H9 (cell line): ENCODE measurements around the gene GDPGP1. TPM values are rescaled to one million over a fixed set of nuclear protein-coding genes. Genes with fewer than 3 reads are reported as not detected.
A peak's percentile ranks its signal among the peaks of the same experiment; 100 is the strongest.

Source experiments
- DNase-seq: peaks from one replicate; pipeline ENCODE4 v3.0.0-alpha.2; 2017
- H2AFZ ChIP-seq: one replicate; pipeline ENCODE4 v1.6.1; 2013; ENCODE audit warnings: mild to moderate bottlenecking, low read length, control low read depth, moderate library complexity
- H2AK5ac ChIP-seq: 2 replicates; pipeline ENCODE4 v1.6.1; 2013; ENCODE audit warnings: low read length, control low read depth, mixed read lengths; ENCODE audit not compliant: insufficient read length
- H2BK120ac ChIP-seq: one replicate; pipeline ENCODE4 v1.6.1; 2013; ENCODE audit warnings: low read depth, mild to moderate bottlenecking, low read length, control low read depth, inconsistent platforms; ENCODE audit not compliant: poor library complexity, severe bottlenecking
- H2BK12ac ChIP-seq: 2 replicates; pipeline ENCODE4 v1.6.1; 2013; ENCODE audit warnings: low read length, control low read depth, mixed read lengths, low read depth; ENCODE audit not compliant: insufficient read length
- H2BK15ac ChIP-seq: 2 replicates; pipeline ENCODE4 v1.6.1; 2013; ENCODE audit warnings: low read depth, low read length, control low read depth
- H2BK20ac ChIP-seq: one replicate; pipeline ENCODE4 v1.6.1; 2013; ENCODE audit warnings: low read depth, mild to moderate bottlenecking, low read length, control low read depth, inconsistent platforms; ENCODE audit not compliant: poor library complexity, severe bottlenecking
- H2BK5ac ChIP-seq: 2 replicates; pipeline ENCODE4 v1.6.1; 2013; ENCODE audit warnings: low read length, control low read depth, mixed read lengths; ENCODE audit not compliant: insufficient read length
- H3K14ac ChIP-seq: 2 replicates; pipeline ENCODE4 v1.6.1; 2013; ENCODE audit warnings: low read length, control low read depth; ENCODE audit not compliant: insufficient read depth
- H3K18ac ChIP-seq: 2 replicates; pipeline ENCODE4 v1.6.1; 2013; ENCODE audit warnings: low read depth, mild to moderate bottlenecking, mixed read lengths, low read length, control low read depth; ENCODE audit not compliant: insufficient read length
- H3K23ac ChIP-seq: 2 replicates; pipeline ENCODE4 v1.6.1; 2013; ENCODE audit warnings: low read length, control low read depth, mixed read lengths, low read depth; ENCODE audit not compliant: insufficient read length
- H3K23me2 ChIP-seq: 2 replicates; pipeline ENCODE4 v1.6.1; 2013; ENCODE audit warnings: low read depth, mild to moderate bottlenecking, mixed read lengths, low read length, control low read depth; ENCODE audit not compliant: insufficient read length, poor library complexity, severe bottlenecking
- H3K27ac ChIP-seq: 2 replicates; pipeline ENCODE4 v1.5.1; 2013; ENCODE audit warnings: low read length, control low read depth, mixed read lengths, low read depth; ENCODE audit not compliant: insufficient read length
- H3K27me3 ChIP-seq: 2 replicates; pipeline ENCODE4 v1.6.1; 2013; ENCODE audit warnings: low read length, control low read depth, inconsistent platforms; ENCODE audit not compliant: insufficient read depth
- H3K4ac ChIP-seq: 2 replicates; pipeline ENCODE4 v1.6.1; 2013; ENCODE audit warnings: low read depth, mild to moderate bottlenecking, control low read depth, inconsistent platforms, low read length, moderate library complexity
- H3K4me1 ChIP-seq: 2 replicates; pipeline ENCODE4 v1.6.1; 2013; ENCODE audit warnings: low read length, control low read depth, inconsistent platforms; ENCODE audit not compliant: insufficient read depth
- H3K4me2 ChIP-seq: 2 replicates; pipeline ENCODE4 v1.6.1; 2013; ENCODE audit warnings: low read length, control low read depth, mixed read lengths; ENCODE audit not compliant: insufficient read length, insufficient read depth
- H3K56ac ChIP-seq: 2 replicates; pipeline ENCODE4 v1.6.1; 2013; ENCODE audit warnings: low read depth, mild to moderate bottlenecking, mixed read lengths, low read length, control low read depth; ENCODE audit not compliant: insufficient read length
- H3K79me1 ChIP-seq: 2 replicates; pipeline ENCODE4 v1.6.1; 2013; ENCODE audit warnings: low read depth, mild to moderate bottlenecking, moderate library complexity, low read length, control low read depth, inconsistent platforms; ENCODE audit not compliant: insufficient read depth, poor library complexity, severe bottlenecking
- H3K79me2 ChIP-seq: 2 replicates; pipeline ENCODE4 v1.6.1; 2013; ENCODE audit warnings: low read length, control low read depth, inconsistent platforms; ENCODE audit not compliant: insufficient read depth
- H3K9ac ChIP-seq: 2 replicates; pipeline ENCODE4 v1.6.1; 2013; ENCODE audit warnings: low read length, control low read depth, mixed read lengths; ENCODE audit not compliant: insufficient read length; ENCODE audit errors: extremely low read depth
- H3K9me3 ChIP-seq: one replicate; pipeline ENCODE4 v1.6.1; 2013; ENCODE audit warnings: low read depth, low read length, inconsistent platforms; ENCODE audit not compliant: control insufficient read depth
- H3T11ph ChIP-seq: one replicate; pipeline ENCODE4 v1.6.1; 2013; ENCODE audit warnings: mild to moderate bottlenecking, low read length, control low read depth, inconsistent platforms
- H4K20me1 ChIP-seq: one replicate; pipeline ENCODE4 v1.6.1; 2013; ENCODE audit not compliant: control insufficient read depth, insufficient read length, insufficient read depth
- H4K5ac ChIP-seq: 2 replicates; pipeline ENCODE4 v1.6.1; 2013; ENCODE audit warnings: low read depth, mild to moderate bottlenecking, mixed read lengths, low read length, control low read depth; ENCODE audit not compliant: insufficient read length
- H4K8ac ChIP-seq: replicated peaks from 2 replicates; pipeline ENCODE4 v1.6.1; 2013; ENCODE audit warnings: low read length, control low read depth, mixed read lengths, low read depth; ENCODE audit not compliant: insufficient read length
- H4K91ac ChIP-seq: 2 replicates; pipeline ENCODE4 v1.6.1; 2013; ENCODE audit warnings: low read depth, mild to moderate bottlenecking, moderate library complexity, mixed read lengths, low read length, control low read depth; ENCODE audit not compliant: insufficient read length
- H3K27ac Mint-ChIP-seq, 3 experiments: 2 replicates in 2 of 3; 3 replicates in 1 of 3; pipeline ENCODE4 v1.8.0; 2020 to 2021; ENCODE audit warnings: mixed read lengths in 3 of 3, mild to moderate bottlenecking in 1 of 3, moderate library complexity in 1 of 3
- H3K27me3 Mint-ChIP-seq: 2 replicates; pipeline ENCODE4 v1.8.0; 2021; ENCODE audit warnings: low read depth, mild to moderate bottlenecking, moderate library complexity, mixed read lengths
- H3K36me3 Mint-ChIP-seq, 3 experiments: 2 replicates in 2 of 3; 3 replicates in 1 of 3; pipeline ENCODE4 v1.8.0; 2020 to 2021; ENCODE audit warnings: low read depth in 3 of 3, mixed read lengths in 3 of 3; ENCODE audit not compliant: insufficient read depth in 1 of 3
- H3K4me1 Mint-ChIP-seq, 2 experiments: 2 replicates each; pipeline ENCODE4 v1.8.0; 2020; ENCODE audit warnings: mixed read lengths in 2 of 2
- H3K4me3 Mint-ChIP-seq, 2 experiments: 2 replicates in 1 of 2; 3 replicates in 1 of 2; pipeline ENCODE4 v1.8.0; 2020 to 2021; ENCODE audit warnings: mild to moderate bottlenecking in 2 of 2, mixed read lengths in 2 of 2, moderate library complexity in 1 of 2
- H3K9me3 Mint-ChIP-seq, 2 experiments: 2 replicates in 1 of 2; 3 replicates in 1 of 2; pipeline ENCODE4 v1.8.0; 2020; ENCODE audit warnings: mild to moderate bottlenecking in 2 of 2, mixed read lengths in 2 of 2, moderate library complexity in 1 of 2
- WGBS: extraction: QIAGEN DNeasy Blood & Tissue Kit; methylation state at CpG from one replicate; pipeline ENCODE4 v1.1.7; 2013; ENCODE audit warnings: missing lambda C conversion rate, low lambda C conversion rate, mixed read lengths; ENCODE audit not compliant: insufficient read length; ENCODE audit errors: extremely low coverage; 5-methylcytosine and 5-hydroxymethylcytosine counted together
- long read RNA-seq: library from polyadenylated mRNA; unstranded; transcript quantifications from one replicate; pipeline ENCODE4 v2.0.0, GENCODE V29; 2020
- total RNA-seq: library from RNA; stranded (reverse); gene quantifications from 2 replicates; pipeline ENCODE4 v1.2.1, GENCODE V29; 2021
- TF ChIP-seq, protein P1 (sequence below): fragments of 200-600 bp; sonication (generic); conservative IDR thresholded peaks from 3 replicates; pipeline ENCODE4 v1.8.0; 2021; ENCODE audit warnings: antibody characterized with exemption, mild to moderate bottlenecking

Gene GDPGP1
- 6.7 and 9.7 TPM in 2 replicates for total RNA-seq
- long read RNA-seq, partial matches to known transcripts, result 0 of 6 reads
- long read RNA-seq, other reads (novel, unspliced or antisense), result 1 of 6 reads

- Mint-ChIP-seq H3K27ac (peak within 1 kb of the TSS in 1 of 3 experiments; percentile 83; a peak in 1 of 7 replicates), H3K4me1 (peaks cover 15 to 16% of the 10 kb centered on the region in 2 experiments), H3K9me3 (no peaks in the 10 kb centered on the region), H3K4me3 (peak within 1 kb of the TSS; percentile 76 to 81), H3K36me3 (peaks cover 9 to 28% (median 20%) of the 10 kb centered on the region in 3 experiments), H3K27me3 (peaks cover 1% of the 10 kb centered on the region; the same call in 1 of the 2 replicates)
- Histone ChIP-seq H3K14ac (no peak within 1 kb of the TSS; the same call in 1 of the 2 replicates), H2BK15ac (no peak within 1 kb of the TSS), H3K56ac (no peak within 1 kb of the TSS), H2BK12ac (no peak within 1 kb of the TSS), H2BK5ac (no peak within 1 kb of the TSS), H3K18ac (no peak within 1 kb of the TSS), H2AFZ (peak within 1 kb of the TSS; percentile 72), H3K4me2 (peak within 1 kb of the TSS; percentile 96), H3T11ph (no peak within 1 kb of the TSS), H3K27ac (no peak within 1 kb of the TSS), H3K4me1 (no peaks in the 10 kb centered on the region; the same call in 1 of the 2 replicates), H2BK120ac (no peak within 1 kb of the TSS), H3K79me1 (no peaks in the 10 kb centered on the region), H3K23ac (no peak within 1 kb of the TSS), H3K9ac (peak within 1 kb of the TSS; percentile 38), H3K23me2 (peaks cover 12% of the 10 kb centered on the region), H4K20me1 (no peaks in the 10 kb centered on the region), H3K27me3 (no peaks in the 10 kb centered on the region), H3K4ac (no peak within 1 kb of the TSS), H2AK5ac (no peak within 1 kb of the TSS), H3K79me2 (no peaks in the 10 kb centered on the region), H4K91ac (no peak within 1 kb of the TSS), H3K9me3 (no peaks in the 10 kb centered on the region), H2BK20ac (no peak within 1 kb of the TSS), H4K8ac (no peak within 1 kb of the TSS), H4K5ac (no peak within 1 kb of the TSS)
- no peak for DNase-seq
- no CpG with 5 or more reads among the region's 49 CpGs for WGBS
- TF ChIP-seq, protein P1, sequence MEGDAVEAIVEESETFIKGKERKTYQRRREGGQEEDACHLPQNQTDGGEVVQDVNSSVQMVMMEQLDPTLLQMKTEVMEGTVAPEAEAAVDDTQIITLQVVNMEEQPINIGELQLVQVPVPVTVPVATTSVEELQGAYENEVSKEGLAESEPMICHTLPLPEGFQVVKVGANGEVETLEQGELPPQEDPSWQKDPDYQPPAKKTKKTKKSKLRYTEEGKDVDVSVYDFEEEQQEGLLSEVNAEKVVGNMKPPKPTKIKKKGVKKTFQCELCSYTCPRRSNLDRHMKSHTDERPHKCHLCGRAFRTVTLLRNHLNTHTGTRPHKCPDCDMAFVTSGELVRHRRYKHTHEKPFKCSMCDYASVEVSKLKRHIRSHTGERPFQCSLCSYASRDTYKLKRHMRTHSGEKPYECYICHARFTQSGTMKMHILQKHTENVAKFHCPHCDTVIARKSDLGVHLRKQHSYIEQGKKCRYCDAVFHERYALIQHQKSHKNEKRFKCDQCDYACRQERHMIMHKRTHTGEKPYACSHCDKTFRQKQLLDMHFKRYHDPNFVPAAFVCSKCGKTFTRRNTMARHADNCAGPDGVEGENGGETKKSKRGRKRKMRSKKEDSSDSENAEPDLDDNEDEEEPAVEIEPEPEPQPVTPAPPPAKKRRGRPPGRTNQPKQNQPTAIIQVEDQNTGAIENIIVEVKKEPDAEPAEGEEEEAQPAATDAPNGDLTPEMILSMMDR, result no peak
These were observed at the start of gene GDPGP1 for GRCh38 chr15:90234096-90234988. Gene GDPGP1 (plus strand): TSS chr15:90234209. CDS start chr15:90240909, 6,700 bp downstream.
